SU-DHL-6 (cell line): Measurements from ENCODE around the gene SPA17.
A peak's percentile ranks its signal among the peaks of the same experiment; 100 is the strongest.

Experiments
- H2AFZ ChIP-seq: fragments of 200-600 bp; sonication (generic); 2 replicates; pipeline ENCODE4 v1.6.1; 2014; ENCODE audit warnings: low read depth, mild to moderate bottlenecking, moderate library complexity, mixed read lengths, antibody characterized with exemption, low read length; ENCODE audit not compliant: severe bottlenecking
- H3F3A ChIP-seq: fragments of 200-600 bp; shearing (Covaris generic); 2 replicates; pipeline ENCODE4 v1.6.0; 2016; ENCODE audit warnings: antibody characterized with exemption, mild to moderate bottlenecking; ENCODE audit not compliant: insufficient read depth
- H3K27ac ChIP-seq: fragments of 200-600 bp; sonication (generic); 2 replicates; pipeline ENCODE4 v1.5.1; 2016; ENCODE audit warnings: low read depth, mild to moderate bottlenecking, low read length, moderate library complexity, mixed read lengths
- H3K27me3 ChIP-seq: fragments of 200-600 bp; sonication (generic), shearing (Covaris generic); 2 replicates; pipeline ENCODE4 v1.6.0; 2014; ENCODE audit warnings: mild to moderate bottlenecking, low read length
- H3K36me3 ChIP-seq: fragments of 200-600 bp; sonication (generic); 2 replicates; pipeline ENCODE4 v1.6.1; 2014; ENCODE audit warnings: mild to moderate bottlenecking, low read length, mixed read lengths
- H3K4me2 ChIP-seq: fragments of 300-600, 200-600 bp; shearing (Covaris generic), sonication (generic); 2 replicates; pipeline ENCODE4 v1.6.0; 2014; ENCODE audit warnings: low read length, low read depth, mild to moderate bottlenecking; ENCODE audit not compliant: poor library complexity, severe bottlenecking
- H3K4me3 ChIP-seq: fragments of 200-600 bp; sonication (generic); 2 replicates; pipeline ENCODE4 v1.5.1; 2014; ENCODE audit warnings: antibody characterized with exemption, low read length, mild to moderate bottlenecking, mixed read lengths; ENCODE audit not compliant: insufficient read depth, poor library complexity, severe bottlenecking
- H3K79me2 ChIP-seq: fragments of 200-600 bp; sonication (generic); 2 replicates; pipeline ENCODE4 v1.6.1; 2014; ENCODE audit warnings: mild to moderate bottlenecking, low read length, moderate library complexity; ENCODE audit not compliant: insufficient read depth
- H3K9ac ChIP-seq: fragments of 200-600 bp; sonication (generic); 2 replicates; pipeline ENCODE4 v1.7.0; 2014; ENCODE audit warnings: mild to moderate bottlenecking, low read length
- H3K9me2 ChIP-seq: fragments of 200-600 bp; sonication (generic); replicated peaks from 2 replicates; pipeline ENCODE4 v1.6.1; 2014; ENCODE audit warnings: low read length; ENCODE audit not compliant: insufficient read depth
- H3K9me3 ChIP-seq: fragments of 200-600 bp; sonication (generic); 2 replicates; pipeline ENCODE4 v1.6.1; 2014; ENCODE audit warnings: low read length, mixed read lengths; ENCODE audit not compliant: insufficient read depth
- H4K20me1 ChIP-seq: fragments of 200-600 bp; sonication (generic); 2 replicates; pipeline ENCODE4 v1.6.1; 2014; ENCODE audit warnings: low read depth, mild to moderate bottlenecking, antibody characterized with exemption, low read length, moderate library complexity, mixed read lengths
- CTCF ChIP-seq: fragments of 200-600 bp; sonication (generic); IDR thresholded peaks from one replicate; pipeline ENCODE4 v1.5.1; 2017; ENCODE audit warnings: antibody characterized with exemption, mild to moderate bottlenecking, low read length, moderate library complexity; ENCODE audit not compliant: insufficient read depth, poor library complexity, severe bottlenecking
- EZH2phosphoT487 ChIP-seq: fragments of 200-600 bp; sonication (generic), shearing (Covaris generic); conservative IDR thresholded peaks from 2 replicates; pipeline ENCODE4 v1.6.1; 2018; ENCODE audit warnings: mild to moderate bottlenecking, antibody characterized with exemption, low read length, moderate library complexity, mixed read lengths

SPA17 gene

GRCh38 chr11:124673333-124674167 is at the start of gene SPA17, which contains the start of gene SIAE:
Gene SPA17, plus strand, starts transcription at chr11:124673904. Its CDS starts 1,361 bp downstream, at chr11:124675265.
Gene SIAE, minus strand, starts transcription at chr11:124673739. Its CDS starts 31 bp downstream, at chr11:124673708.
- peak within 1 kb of the TSS; percentile 75 for H3K9ac ChIP-seq
- H3K79me2 ChIP-seq: no peaks in the 10 kb centered on the region
- H3K9me2 ChIP-seq: no peaks in the 10 kb centered on the region
- H3K4me2 ChIP-seq: peak within 1 kb of the TSS; percentile 66
- no peaks in the 10 kb centered on the region for H3K36me3 ChIP-seq
- H3K4me3 ChIP-seq: peak within 1 kb of the TSS; percentile 72
- no peak within 1 kb of the TSS for H3K27ac ChIP-seq
- H3F3A ChIP-seq: no peaks in the 10 kb centered on the region; the same call in 1 of the 2 replicates
- no peaks in the 10 kb centered on the region for H3K27me3 ChIP-seq
- no peaks in the 10 kb centered on the region for H4K20me1 ChIP-seq
- TF ChIP-seq CTCF (no peak), EZH2phosphoT487 (no peak)
- peak within 1 kb of the TSS; percentile 97 for H2AFZ ChIP-seq
- H3K9me3 ChIP-seq: no peaks in the 10 kb centered on the region

DNA sequence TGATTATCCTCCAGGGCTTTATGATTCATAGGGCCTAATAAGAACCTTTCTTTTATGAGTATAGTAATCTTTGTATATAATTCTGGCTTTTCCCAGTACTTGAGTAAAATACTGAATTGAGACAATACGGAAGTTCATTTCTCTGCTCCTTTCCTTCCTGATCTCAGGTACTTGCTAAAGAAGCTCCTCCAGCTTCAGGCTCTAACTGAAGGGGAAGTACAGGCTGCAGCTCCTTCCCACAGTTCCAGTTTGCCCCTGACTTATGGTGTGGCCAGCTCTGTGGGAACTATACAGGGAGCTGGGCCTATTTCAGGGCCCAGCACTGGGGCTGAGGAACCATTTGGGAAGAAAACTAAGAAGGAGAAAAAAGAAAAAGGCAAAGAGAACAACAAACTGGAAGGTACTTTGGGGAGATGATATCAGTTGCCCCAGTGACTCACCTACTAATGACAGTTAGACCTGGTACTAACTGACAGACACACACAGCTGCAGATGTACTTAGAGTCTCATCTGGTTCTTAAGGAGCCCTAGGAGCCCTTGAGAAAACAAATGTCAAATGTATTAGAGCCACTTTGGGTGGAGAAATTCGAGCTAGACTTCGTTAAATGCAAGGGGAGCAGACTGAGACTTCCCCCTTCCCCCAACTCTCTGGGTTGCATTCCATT is 48.1 kb upstream of the SPA17 start:
- TF ChIP-seq EZH2phosphoT487: no peak
- peaks cover 30% of the 10 kb centered on the region for H3K79me2 ChIP-seq
- H3F3A ChIP-seq: no peaks in the 10 kb centered on the region
- H3K27ac ChIP-seq: no peak overlapping the region
- H3K9me3 ChIP-seq: no peaks in the 10 kb centered on the region
- no peaks in the 10 kb centered on the region for H3K27me3 ChIP-seq
- H3K9ac ChIP-seq: no peak overlapping the region
- no peak overlapping the region for H3K4me3 ChIP-seq
- H3K4me2 ChIP-seq: no peak overlapping the region
- H4K20me1 ChIP-seq: no peaks in the 10 kb centered on the region; the same call in 1 of the 2 replicates
- no peak overlapping the region for H2AFZ ChIP-seq
- no peaks in the 10 kb centered on the region for H3K9me2 ChIP-seq
- peaks cover 42% of the 10 kb centered on the region for H3K36me3 ChIP-seq

GRCh38 chr11:124627546-124627945 is 46.2 kb upstream of the SPA17 start:
- H3K4me2 ChIP-seq: no peak overlapping the region
- H3F3A ChIP-seq: no peaks in the 10 kb centered on the region
- H3K27me3 ChIP-seq: no peaks in the 10 kb centered on the region
- H3K9me3 ChIP-seq: no peaks in the 10 kb centered on the region
- H3K4me3 ChIP-seq: no peak overlapping the region
- H3K9me2 ChIP-seq: no peaks in the 10 kb centered on the region
- H3K79me2 ChIP-seq: peaks cover 30% of the 10 kb centered on the region
- no peaks in the 10 kb centered on the region; the same call in 1 of the 2 replicates for H4K20me1 ChIP-seq
- no peak overlapping the region for H3K27ac ChIP-seq
- TF ChIP-seq CTCF: no peak
- no peak for TF ChIP-seq EZH2phosphoT487
- peaks cover 52% of the 10 kb centered on the region for H3K36me3 ChIP-seq
- no peak overlapping the region for H2AFZ ChIP-seq
- no peak overlapping the region for H3K9ac ChIP-seq

DNA sequence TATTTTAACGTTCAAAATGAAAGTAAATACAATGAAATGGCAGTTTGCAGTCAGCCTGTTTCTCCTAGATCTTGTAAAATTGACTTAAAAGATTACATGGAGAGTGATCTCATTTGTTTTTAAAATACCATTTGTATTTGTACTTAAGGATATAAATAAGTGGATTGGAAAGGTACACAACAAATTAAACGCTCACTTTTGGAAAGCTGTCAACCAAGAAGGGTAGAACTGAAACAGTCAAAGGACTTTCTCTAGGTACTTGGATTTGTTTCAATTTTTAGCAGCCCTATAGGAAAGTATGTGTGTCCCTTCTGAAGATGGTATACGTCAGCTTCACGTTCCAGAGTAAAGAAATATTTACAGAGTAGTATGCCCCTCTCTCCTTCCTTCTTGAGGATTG is 43.7 kb upstream of the SPA17 start:
- Histone ChIP-seq H3K27ac (no peak overlapping the region), H3K79me2 (peaks cover 7% of the 10 kb centered on the region), H3K4me2 (no peak overlapping the region), H3K36me3 (peaks cover 49% of the 10 kb centered on the region), H2AFZ (no peak overlapping the region), H3K9me2 (no peaks in the 10 kb centered on the region), H3K27me3 (no peaks in the 10 kb centered on the region), H3F3A (no peaks in the 10 kb centered on the region), H4K20me1 (no peaks in the 10 kb centered on the region; the same call in 1 of the 2 replicates), H3K9me3 (no peaks in the 10 kb centered on the region), H3K9ac (no peak overlapping the region), H3K4me3 (no peak overlapping the region)
- TF ChIP-seq EZH2phosphoT487 (no peak), CTCF (no peak)
